ENCODE measurements around the gene POT1. TPM values are rescaled to one million over a fixed set of nuclear protein-coding genes. Genes with fewer than 3 reads are reported as not detected.

Gene POT1
- total RNA-seq, 1 donor from 2014 or later = 19.4 TPM

DNA sequence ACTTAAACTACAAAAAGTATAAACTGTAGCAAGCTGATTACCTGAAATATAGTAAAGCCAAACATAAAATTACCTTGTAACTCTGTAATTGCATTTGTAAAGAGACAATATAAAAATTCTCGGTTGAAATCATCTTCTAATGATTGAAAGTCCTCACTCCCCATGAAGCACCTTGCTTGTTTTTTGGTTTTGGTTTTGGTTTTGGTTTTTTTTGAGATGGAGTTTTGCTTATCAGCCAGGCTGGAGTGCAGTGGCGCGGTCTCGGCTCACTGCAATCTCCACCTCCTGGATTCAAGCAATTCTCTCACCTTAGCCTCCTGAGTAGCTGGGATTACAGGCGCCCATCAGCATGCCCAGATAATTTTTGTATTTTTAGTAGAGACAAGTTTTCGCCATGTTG is 130.2 kb downstream of the POT1 start:
- no peak for ATAC-seq
- no peaks in the 10 kb centered on the region for H3K27me3 ChIP-seq (ENCODE audit: low read depth)
- no peak for DNase-seq
- TF ChIP-seq, protein P1, sequence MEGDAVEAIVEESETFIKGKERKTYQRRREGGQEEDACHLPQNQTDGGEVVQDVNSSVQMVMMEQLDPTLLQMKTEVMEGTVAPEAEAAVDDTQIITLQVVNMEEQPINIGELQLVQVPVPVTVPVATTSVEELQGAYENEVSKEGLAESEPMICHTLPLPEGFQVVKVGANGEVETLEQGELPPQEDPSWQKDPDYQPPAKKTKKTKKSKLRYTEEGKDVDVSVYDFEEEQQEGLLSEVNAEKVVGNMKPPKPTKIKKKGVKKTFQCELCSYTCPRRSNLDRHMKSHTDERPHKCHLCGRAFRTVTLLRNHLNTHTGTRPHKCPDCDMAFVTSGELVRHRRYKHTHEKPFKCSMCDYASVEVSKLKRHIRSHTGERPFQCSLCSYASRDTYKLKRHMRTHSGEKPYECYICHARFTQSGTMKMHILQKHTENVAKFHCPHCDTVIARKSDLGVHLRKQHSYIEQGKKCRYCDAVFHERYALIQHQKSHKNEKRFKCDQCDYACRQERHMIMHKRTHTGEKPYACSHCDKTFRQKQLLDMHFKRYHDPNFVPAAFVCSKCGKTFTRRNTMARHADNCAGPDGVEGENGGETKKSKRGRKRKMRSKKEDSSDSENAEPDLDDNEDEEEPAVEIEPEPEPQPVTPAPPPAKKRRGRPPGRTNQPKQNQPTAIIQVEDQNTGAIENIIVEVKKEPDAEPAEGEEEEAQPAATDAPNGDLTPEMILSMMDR (IDR thresholded peaks at IDR 0.05) = no peak
- H3K9me3 ChIP-seq = no peaks in the 10 kb centered on the region
- no peaks in the 10 kb centered on the region for H3K4me1 ChIP-seq
- no peak overlapping the region for H3K4me3 ChIP-seq
- H3K27ac ChIP-seq = no peak overlapping the region
- no peaks in the 10 kb centered on the region for H3K36me3 ChIP-seq
- intact Hi-C loops (cut with DNase I) = no loop called here

DNA sequence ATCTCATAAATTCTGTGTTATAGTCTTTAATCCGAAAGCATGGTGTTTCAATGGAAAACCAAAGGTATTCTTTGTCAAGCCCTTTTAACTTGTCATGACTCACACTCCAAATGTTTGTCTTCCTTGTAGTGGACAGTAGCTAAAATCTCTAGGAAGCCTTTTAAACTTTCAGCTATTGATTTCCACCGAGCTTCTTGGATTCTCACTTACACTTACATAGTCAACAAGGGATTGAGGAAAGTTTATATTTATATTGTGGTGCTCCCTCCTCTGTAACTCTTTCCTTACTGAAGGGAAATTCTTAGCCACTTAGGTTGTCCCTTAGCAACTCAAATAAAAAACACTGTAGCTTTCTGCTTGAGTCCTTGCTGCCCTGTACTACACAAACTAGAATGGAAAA is 132.9 kb downstream of the POT1 start:
- Histone ChIP-seq H3K27me3 (ENCODE audit: low read depth) (no peaks in the 10 kb centered on the region), H3K4me3 (no peak overlapping the region), H3K36me3 (no peaks in the 10 kb centered on the region), H3K4me1 (no peaks in the 10 kb centered on the region), H3K9me3 (no peaks in the 10 kb centered on the region), H3K27ac (no peak overlapping the region)
- ATAC-seq = no peak
- intact Hi-C loops (cut with DNase I) = no loop called here
- TF ChIP-seq, protein P1 (IDR thresholded peaks at IDR 0.05) = no peak
- DNase-seq = no peak

DNA sequence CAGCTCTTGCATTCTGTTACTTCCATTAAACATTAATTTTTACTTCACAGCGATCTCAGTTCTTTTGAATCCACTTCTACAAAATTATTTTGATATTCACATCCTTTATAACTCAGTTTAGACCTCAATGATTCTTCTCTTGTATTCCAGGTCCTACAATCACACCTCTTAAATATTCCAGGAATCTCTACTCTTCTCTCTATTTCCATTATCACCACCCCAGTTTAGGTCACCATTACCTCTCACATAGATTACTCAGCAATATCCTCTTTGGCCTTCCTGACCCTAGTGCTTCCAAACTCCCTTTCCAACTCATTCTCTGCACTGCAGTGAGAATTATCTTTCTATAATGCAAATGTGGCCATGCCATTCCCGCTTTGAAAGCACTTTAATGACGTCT is 136.9 kb downstream of the POT1 start:
- no peak overlapping the region for H3K4me3 ChIP-seq
- intact Hi-C loops (cut with DNase I) = no loop called here
- TF ChIP-seq, protein P1 (IDR thresholded peaks at IDR 0.05) = no peak
- no peaks in the 10 kb centered on the region for H3K4me1 ChIP-seq
- no peak for ATAC-seq
- H3K27ac ChIP-seq = no peak overlapping the region
- no peaks in the 10 kb centered on the region for H3K36me3 ChIP-seq
- H3K27me3 ChIP-seq (ENCODE audit: low read depth) = no peaks in the 10 kb centered on the region
- DNase-seq = no peak
- no peaks in the 10 kb centered on the region for H3K9me3 ChIP-seq

DNA sequence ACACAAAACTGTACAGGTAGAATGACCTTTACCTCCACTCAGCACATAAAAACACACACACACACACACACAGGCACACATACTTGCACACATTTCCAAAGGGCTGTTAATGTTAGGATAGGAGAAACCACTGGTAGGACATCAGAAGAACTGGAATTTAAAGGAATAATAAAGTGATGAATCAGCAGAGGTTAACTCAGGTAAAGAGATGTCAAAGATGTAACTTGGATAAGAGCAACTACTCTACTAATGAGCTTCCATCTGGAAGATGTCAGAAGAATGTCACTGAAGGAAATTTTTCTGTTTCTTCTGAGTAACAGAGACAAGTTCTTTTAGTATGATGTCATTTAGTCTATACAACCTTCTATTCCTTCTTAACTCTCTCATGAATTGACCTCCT is 137.6 kb downstream of the POT1 start:
- H3K27ac ChIP-seq = no peak overlapping the region
- H3K4me3 ChIP-seq = no peak overlapping the region
- no peaks in the 10 kb centered on the region for H3K36me3 ChIP-seq
- no peaks in the 10 kb centered on the region for H3K9me3 ChIP-seq
- H3K27me3 ChIP-seq (ENCODE audit: low read depth) = no peaks in the 10 kb centered on the region
- TF ChIP-seq, protein P1 (IDR thresholded peaks at IDR 0.05) = no peak
- intact Hi-C loops (cut with DNase I) = no loop called here
- ATAC-seq = no peak
- no peaks in the 10 kb centered on the region for H3K4me1 ChIP-seq
- DNase-seq = no peak

DNA sequence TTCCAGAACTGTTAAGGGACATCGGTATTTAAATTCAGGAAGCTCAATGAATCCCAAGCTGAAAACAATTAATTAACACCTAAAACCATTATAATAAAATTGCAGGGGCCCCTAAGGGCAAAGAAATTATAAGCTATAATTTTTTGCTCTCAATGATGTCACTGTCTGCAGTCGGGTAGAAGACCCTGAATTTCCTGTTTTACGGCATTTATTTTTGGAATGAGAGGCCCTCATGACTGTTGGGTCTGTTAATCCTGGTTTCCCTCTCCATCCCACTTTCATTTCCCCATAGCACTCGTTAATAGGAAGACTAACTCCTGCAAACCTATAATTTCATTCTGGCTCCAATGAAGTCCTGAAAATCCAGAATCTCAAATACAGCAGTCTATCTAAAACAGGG is 138.2 kb downstream of the POT1 start:
- Histone ChIP-seq H3K36me3 (no peaks in the 10 kb centered on the region), H3K27ac (no peak overlapping the region), H3K9me3 (no peaks in the 10 kb centered on the region), H3K27me3 (ENCODE audit: low read depth) (no peaks in the 10 kb centered on the region), H3K4me3 (no peak overlapping the region), H3K4me1 (no peaks in the 10 kb centered on the region)
- intact Hi-C loops (cut with DNase I) = no loop called here
- ATAC-seq (no peak), DNase-seq (no peak)
- TF ChIP-seq, protein P1 (IDR thresholded peaks at IDR 0.05) = no peak

DNA sequence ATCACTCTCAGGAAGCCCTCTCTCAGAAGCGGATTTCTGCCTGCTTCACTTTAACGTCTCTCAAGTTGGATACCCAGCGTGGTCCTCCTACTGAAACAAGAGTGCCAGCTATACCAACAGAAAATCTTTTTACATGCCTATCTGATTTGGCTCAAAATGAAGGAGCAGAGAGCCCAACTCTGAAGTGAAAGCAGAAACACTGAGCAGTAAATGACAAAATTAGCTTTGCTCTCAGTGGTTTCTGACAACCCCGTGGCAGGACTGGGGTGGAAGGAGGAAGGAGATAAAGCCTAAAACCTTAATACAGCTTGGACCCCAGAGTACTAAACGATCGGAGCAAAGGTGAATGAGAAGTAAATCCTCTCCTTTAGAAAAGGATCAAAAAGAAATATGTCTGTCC is 139.0 kb downstream of the POT1 start:
- TF ChIP-seq, protein P1 (IDR thresholded peaks at IDR 0.05) = no peak
- Histone ChIP-seq H3K27ac (no peak overlapping the region), H3K4me3 (no peak overlapping the region), H3K36me3 (no peaks in the 10 kb centered on the region), H3K4me1 (no peaks in the 10 kb centered on the region), H3K27me3 (ENCODE audit: low read depth) (no peaks in the 10 kb centered on the region), H3K9me3 (no peaks in the 10 kb centered on the region)
- intact Hi-C loops (cut with DNase I) = no loop called here
- DNase-seq (no peak), ATAC-seq (no peak)
